HG03432 (cell line): Measurements from ENCODE around the gene KDM6B.
A peak's percentile ranks its signal among the peaks of the same experiment; 100 is the strongest.

Source experiments
- ATAC-seq: cut with Tn5 transposase; IDR thresholded peaks from one replicate; pipeline ENCODE4 v1.9.1; 2021; ENCODE audit warnings: mild to moderate bottlenecking, moderate library complexity; ENCODE audit not compliant: unreplicated experiment

The KDM6B gene

GRCh38 chr17:7818746-7819645, 15.0 kb upstream of the KDM6B start:
- no peak for ATAC-seq

GRCh38 chr17:7820231-7820630, 13.8 kb upstream of the KDM6B start:
- no peak for ATAC-seq

GRCh38 chr17:7822126-7822525, 11.9 kb upstream of the KDM6B start:
- no peak for ATAC-seq

- no peak for ATAC-seq
These were observed 10.4 kb upstream of the KDM6B start for GRCh38 chr17:7823581-7824001.

GRCh38 chr17:7824021-7824924, 9.7 kb upstream of the KDM6B start:
- ATAC-seq: no peak

- ATAC-seq: no peak
These were observed 8.6 kb upstream of the KDM6B start for GRCh38 chr17:7825206-7825990.

GRCh38 chr17:7830616-7831015, 3.4 kb upstream of the KDM6B start:
- no peak for ATAC-seq

- no peak for ATAC-seq
These were observed 2.8 kb upstream of the KDM6B start for GRCh38 chr17:7831233-7831632.

GRCh38 chr17:7832431-7832830, 1.6 kb upstream of the KDM6B start:
- ATAC-seq: no peak

- ATAC-seq: no peak
These were observed 814 bp upstream of the KDM6B start for GRCh38 chr17:7833011-7833794.

- peak; percentile 3 for ATAC-seq
These were observed 532 bp downstream of the KDM6B start for GRCh38 chr17:7834542-7834956.

- peak; percentile 46 for ATAC-seq
These were observed 1.2 kb downstream of the KDM6B start for GRCh38 chr17:7834957-7835813.

GRCh38 chr17:7835814-7836595, 2.0 kb downstream of the KDM6B start:
- peak; percentile 37 for ATAC-seq

GRCh38 chr17:7836596-7837407, 2.8 kb downstream of the KDM6B start:
- no peak for ATAC-seq

- ATAC-seq: no peak
These were observed 3.5 kb downstream of the KDM6B start for GRCh38 chr17:7837408-7838088.

- ATAC-seq: no peak
These were observed 4.4 kb downstream of the KDM6B start for GRCh38 chr17:7838090-7839075.
